Ureter (tissue), 1 donor: ENCODE results near the gene CBX2. TPM values are rescaled to one million over a fixed set of nuclear protein-coding genes. Genes with fewer than 3 reads are reported as not detected.
"Not testable (repeated sequence)": the region's sequence is repeated elsewhere in the genome, so short reads cannot be mapped to it uniquely, and the experiment has no call there.

Experiments
- DNase-seq: peaks from one replicate; pipeline ENCODE4 v3.0.0-alpha.2; 2020; ENCODE audit warnings: low spot score
- total RNA-seq: library from RNA; stranded (reverse); gene quantifications from one replicate; pipeline ENCODE4 v1.2.4, GENCODE V29; 2023
- donor health status: DM: yes; HTN: yes; CAD: no.

The CBX2 gene
- total RNA-seq, 1 donor from 2014 or later = 3.8 TPM

DNA sequence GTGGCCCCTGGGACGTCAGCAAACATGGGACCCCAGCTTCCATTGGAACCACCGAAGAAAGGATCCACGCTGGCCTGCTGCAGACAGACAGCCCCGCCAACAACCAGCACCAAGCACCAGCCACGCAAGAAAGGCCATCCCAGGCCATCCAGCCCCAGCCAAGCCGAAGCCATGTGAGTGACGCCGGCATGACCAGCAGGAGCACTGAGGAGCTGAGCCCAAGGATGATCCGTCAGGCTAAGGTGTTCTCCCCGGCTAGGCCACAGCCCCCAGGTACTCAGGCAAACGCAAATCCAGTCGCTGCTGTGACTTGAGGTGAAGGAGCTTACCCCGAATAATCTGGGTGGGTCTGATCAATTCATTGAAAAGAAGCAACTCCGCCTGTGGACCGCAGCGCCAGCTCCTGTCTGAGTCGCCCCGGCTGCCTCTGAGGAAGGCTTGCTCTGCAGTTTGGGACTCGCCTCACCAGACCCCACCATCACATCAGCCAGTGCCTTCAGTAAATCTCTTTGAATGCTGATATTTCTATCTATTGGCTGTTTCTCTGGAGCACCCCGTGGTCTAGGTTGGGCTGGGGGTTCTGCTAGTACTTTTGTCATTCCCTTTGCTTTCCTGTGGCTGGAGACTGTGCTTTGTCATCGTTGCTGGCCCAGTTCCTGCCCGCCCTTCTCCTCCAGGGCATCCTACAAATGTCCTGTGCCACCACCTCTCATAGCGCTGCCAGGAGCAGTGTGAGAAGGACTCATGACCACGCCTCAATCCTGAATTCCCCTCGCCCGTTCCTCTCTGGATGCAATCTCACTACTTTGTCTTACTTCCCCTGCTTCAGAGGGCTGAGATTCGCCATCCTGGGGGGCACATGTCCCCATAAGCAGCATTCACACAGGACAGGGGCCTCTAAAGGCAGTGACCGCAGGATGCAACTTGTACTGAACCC lies 8.1 kb upstream of the CBX2 start:
- DNase-seq = no peak

DNA sequence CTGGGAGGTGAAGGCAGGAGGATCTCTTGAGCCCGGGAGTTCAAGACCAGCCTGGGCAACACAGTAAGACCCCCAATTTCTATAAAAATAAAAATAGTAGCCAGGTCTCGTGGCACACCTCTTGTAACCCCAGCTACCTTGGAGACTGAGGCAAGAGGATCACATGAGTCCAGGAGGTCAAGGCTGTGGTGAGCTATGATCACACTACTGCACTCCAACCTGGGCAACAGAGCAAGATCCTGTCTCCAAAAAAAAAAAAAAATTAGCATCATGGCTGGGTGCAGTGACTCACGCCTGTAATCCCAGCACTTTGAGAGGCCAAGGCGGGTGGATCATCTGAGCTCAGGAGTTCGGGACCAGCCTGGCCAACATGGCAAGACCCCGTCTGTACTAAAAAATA lies 6.7 kb upstream of the CBX2 start:
- DNase-seq = no peak

DNA sequence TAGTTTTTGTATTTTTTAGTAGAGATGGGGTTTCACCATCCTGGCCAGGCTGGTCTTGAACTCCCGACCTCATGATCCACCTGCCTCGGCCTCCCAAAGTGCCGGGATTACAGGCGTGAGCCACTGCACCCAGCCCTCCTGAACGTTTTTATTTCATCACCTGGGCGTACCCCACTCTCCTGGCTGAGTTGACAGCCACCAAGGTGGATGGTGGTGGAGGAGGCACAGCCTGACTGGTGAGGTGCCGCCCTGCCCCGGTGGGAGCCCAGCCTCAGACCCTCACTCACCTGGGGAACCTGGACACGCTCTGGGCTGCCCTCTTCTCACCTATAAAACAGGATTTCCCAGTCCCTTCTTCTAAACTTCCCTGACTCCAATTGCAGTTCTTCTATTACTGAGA lies 5.2 kb upstream of the CBX2 start:
- not testable (repeated sequence) for DNase-seq

DNA sequence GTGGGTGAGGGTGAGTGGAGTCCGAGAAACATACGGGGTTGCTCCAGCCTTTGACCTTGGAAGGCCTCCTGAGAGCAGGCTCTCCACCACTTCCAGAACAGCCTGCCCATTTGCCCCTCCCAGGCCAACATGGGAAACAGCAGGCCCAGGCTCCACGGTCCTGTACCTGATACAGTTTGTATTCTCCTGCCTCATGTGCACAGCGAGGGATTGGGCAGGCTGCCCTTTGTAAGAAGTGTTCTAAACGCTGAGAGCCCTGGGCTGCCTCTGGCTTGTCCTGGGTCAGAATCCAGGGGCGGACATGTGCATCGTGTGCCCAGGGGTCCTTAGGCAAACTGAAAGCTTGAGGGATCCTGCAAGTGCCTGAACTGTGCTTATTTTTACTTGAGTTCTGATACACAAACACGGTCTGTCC lies 3.4 kb upstream of the CBX2 start:
- no peak for DNase-seq

DNA sequence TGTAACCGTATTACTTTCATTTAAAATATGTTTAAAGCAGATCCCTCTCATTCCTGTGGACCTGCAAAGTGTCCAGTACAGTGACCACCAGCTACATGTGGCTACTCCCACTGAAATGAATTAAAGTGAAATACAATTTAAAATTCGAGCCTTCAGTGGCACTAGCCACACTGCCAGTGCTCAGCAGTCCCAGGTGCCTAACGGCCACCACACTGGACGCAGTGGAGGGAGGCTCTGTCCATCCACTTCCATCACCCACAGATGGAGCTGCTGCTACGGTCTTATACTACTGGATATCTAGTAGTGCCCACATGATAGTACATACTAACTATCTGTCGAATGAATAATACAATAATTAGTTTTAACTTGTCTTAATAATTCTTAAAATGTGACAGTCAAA lies 2.3 kb upstream of the CBX2 start:
- DNase-seq = no peak

DNA sequence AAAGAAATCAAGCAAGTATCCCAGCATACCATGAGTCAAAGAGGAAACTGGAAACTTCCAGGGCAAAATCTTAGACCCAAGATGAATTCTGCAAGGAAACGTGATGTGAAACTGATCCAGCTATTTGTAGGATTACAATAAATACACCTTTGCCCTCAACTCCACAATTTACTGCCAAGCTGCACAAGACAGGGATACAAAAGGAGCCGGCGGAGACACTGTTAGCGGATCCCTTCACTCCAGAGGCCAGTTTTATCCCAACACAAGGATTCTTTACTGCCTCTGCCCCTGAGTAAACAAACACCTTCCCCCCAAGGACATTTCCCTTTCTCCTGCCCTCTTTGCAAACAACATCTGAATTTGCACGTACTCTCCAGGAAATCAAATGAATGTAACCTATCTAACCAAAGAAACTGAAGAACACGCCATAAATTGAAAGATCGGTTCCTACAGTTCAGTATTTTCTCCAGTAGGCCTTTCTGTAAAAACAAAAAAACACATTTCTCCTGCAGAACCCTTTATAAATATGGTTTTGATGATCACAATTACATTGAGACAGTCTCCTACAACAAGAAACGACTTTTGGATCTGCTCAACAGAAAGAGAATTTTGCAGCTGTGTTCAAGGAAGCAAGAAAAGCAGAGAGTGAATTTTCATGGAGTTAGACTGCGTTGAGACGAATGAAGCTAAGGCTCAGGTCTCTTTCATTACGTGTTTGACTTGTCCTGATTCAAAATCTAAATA lies 1.4 kb upstream of the CBX2 start:
- DNase-seq = no peak

DNA sequence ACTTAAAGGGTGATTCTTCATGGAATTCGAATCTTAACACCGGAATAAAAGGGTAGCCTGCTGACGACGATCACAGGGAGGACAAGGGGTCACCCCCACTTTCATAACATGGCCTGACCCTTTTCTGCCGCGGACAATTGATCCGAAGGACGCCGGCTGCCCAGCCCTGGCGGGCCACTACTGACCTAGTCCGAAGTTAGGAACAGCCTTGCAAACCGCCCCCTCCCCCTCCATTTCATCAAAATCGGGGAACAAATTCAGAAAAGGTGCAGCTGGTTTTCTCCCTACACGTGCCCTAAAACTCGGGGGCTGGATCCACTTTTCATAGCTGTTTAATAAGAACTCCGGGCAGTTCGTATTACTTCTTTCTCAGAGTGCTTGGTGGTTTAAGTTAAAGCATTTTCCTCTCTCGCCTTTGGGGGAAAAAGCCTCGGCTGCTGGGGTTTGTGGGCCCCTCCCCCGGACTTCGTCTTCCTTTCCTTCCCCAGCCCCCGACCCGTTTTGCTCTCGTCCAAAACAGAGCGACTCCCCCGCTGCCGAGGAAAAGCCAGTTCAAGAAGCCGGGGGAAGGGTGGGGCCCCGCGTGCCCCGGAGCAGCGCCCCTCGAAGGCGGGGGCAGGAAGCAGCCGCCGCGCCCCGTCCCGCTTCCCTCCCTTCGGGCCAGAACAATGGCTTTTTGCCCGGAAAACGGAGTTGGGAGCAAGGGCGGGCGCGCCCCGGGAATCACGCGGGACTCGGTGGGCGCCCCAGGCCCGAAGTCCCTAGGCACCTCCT lies 641 bp upstream of the CBX2 start:
- DNase-seq = no peak

DNA sequence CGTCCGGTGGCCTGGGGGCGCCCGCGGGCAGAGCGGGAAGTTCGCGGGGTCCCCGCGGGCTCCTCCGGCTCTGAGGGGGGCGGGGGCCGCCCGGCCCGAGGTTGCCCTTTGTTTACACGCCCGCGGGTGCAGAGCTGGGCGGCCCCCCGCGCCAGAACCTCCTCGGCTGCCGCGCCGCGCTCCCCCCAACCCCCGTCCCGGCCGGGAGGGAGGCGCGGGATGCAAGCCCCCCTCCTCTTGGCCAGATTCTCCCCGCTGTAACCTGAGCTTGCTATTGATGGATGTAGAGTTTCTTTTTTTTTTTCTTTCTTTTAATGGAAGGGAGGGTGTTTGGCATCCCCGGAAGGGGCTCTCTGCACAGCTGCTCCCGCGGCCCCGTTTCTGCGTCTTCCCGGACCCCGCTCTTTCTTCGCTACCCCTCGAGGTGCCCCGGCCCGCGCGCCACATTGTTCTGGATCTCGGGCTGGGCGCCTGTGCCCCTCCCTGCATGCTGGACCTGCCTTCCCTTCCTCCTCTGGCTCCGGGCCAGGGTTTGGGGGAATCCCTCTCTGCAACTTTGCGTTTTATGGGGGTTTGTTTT lies 646 bp downstream of the CBX2 start:
- no peak for DNase-seq

DNA sequence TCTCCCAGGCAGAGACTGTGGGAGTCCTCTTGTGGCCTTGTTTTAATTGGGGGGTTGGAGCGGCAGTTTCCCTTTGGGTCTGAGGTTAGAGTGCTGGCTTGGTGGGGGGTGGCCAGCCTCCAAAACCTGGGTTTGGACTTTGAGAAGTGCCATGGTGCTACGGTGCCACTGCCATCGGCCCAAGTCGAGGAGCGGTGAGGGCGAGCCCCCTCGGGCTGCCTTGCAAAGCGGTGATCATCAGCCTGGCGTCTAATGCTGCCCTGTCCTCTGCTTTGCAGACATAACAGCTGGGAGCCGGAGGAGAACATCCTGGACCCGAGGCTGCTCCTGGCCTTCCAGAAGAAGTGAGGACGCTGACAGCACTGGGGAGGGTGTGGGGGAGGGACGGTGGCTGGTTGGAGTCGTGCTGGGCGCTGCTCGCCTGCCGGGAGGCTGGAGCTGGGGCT lies 1.2 kb downstream of the CBX2 start:
- no peak for DNase-seq

DNA sequence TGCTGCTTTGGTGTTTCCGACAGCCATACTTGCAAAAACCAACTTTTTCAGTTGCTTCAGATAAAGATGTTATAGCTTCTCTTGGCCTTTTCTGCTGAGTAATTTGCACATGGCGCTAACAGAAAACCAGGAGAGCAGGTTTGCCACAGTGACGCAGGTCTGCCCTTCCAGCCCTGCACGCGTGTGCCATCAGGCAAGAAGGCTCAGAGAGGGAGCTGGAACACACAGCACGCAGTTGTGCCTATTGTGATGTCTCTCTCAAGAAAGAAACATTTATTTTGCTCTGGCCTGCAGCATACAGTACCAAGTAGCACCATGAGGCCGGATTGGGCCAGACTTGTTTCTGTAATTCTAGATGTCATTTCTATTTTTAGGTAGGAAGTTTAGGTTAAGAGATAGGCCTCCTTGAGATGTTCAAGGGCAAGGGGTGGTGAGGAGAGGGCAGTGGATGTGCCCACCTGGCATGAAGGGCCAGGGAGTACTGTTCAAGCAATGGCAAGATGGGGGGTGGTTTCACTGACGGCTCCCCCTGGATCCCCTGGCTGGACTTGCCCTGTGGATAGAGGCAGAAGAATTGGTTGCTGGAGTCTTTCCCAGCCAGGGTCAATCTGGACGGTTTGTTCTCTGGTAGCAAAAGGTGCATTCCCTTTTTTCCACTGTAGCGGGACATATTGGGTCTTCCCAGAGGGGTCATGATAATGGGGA lies 1.9 kb downstream of the CBX2 start:
- no peak for DNase-seq

DNA sequence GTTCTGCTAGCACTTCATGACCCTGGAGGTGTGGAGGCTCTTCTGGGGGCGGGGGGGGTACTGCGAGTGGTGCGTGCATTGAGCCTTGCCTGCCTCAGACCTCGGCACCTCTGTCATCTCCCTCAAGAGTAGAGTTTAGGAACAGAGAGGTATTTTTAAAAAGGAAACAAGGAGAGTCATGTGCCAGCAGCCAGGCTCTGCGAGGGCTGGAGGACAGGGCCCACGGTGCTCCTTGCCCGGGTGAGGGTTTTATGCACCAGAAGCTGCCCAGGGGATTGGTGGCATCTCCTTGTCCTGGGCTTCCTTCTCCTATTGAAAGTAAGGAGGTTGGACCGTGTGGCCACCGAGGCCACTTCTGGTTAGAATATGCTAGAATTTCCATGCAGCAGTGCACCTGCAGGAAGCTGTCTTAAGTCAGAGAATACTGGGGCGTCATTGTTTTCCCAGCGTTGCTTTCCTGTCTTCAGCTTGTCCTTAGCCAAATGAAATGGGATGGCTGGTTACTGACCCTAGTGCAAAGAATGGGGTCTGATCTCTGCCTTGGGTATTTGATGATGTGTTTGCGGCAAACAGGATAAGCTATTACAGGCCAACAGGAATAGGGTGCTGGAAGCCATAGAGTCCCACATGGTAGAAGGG lies 3.2 kb downstream of the CBX2 start:
- DNase-seq = no peak

DNA sequence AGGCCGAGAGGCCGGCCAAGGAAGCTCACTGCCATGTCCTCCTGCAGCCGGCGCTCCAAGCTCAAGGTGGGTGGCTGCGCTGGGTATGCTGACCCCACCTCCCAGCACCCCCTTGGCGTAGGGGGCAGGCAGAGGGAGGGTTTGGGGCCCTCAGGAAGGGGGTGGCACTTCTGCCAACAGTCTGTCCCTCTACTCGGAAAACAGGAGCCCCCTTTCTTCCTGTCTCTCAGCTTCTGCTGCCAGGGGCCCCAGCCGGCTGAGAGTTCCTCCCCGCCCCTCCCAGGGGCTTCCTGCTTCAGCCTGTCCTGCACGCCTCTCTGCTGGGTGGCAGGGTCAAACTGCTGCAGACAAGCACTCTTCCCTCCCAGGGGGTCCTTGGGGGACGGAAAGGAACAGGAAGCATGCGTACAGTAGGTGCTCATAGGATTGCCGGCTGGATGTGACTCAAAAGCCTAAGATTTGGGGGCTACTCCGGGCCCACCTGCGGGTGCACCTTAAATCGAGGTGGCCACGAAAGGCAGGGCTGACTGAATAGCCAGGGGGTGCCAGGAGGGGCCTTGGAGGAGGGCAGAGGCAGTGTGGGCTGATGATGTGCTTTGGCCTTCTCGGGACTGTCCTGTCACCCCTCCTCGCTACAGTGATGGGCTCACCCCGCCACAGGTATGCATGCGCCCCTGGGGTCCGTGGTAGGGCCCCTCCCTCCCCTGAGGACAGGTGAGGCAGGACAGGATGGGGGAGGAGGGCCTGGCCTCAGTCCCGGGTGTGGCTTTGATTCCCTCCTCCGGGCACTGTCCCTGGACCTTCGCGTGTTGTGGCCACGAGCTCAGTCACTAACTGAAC lies 4.0 kb downstream of the CBX2 start:
- no peak for DNase-seq

DNA sequence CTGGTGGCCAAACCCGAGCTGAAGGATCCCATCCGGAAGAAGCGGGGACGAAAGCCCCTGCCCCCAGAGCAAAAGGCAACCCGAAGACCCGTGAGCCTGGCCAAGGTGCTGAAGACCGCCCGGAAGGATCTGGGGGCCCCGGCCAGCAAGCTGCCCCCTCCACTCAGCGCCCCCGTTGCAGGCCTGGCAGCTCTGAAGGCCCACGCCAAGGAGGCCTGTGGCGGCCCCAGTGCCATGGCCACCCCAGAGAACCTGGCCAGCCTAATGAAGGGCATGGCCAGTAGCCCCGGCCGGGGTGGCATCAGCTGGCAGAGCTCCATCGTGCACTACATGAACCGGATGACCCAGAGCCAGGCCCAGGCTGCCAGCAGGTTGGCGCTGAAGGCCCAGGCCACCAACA lies 5.9 kb downstream of the CBX2 start:
- no peak for DNase-seq

DNA sequence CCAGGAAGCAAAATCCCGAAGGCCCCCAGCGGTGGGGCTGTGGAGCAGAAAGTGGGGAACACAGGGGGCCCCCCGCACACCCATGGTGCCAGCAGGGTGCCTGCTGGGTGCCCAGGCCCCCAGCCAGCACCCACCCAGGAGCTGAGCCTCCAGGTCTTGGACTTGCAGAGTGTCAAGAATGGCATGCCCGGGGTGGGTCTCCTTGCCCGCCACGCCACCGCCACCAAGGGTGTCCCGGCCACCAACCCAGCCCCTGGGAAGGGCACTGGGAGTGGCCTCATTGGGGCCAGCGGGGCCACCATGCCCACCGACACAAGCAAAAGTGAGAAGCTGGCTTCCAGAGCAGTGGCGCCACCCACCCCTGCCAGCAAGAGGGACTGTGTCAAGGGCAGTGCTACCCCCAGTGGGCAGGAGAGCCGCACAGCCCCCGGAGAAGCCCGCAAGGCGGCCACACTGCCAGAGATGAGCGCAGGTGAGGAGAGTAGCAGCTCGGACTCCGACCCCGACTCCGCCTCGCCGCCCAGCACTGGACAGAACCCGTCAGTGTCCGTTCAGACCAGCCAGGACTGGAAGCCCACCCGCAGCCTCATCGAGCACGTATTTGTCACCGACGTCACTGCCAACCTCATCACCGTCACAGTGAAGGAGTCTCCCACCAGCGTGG lies 6.5 kb downstream of the CBX2 start:
- no peak for DNase-seq

DNA sequence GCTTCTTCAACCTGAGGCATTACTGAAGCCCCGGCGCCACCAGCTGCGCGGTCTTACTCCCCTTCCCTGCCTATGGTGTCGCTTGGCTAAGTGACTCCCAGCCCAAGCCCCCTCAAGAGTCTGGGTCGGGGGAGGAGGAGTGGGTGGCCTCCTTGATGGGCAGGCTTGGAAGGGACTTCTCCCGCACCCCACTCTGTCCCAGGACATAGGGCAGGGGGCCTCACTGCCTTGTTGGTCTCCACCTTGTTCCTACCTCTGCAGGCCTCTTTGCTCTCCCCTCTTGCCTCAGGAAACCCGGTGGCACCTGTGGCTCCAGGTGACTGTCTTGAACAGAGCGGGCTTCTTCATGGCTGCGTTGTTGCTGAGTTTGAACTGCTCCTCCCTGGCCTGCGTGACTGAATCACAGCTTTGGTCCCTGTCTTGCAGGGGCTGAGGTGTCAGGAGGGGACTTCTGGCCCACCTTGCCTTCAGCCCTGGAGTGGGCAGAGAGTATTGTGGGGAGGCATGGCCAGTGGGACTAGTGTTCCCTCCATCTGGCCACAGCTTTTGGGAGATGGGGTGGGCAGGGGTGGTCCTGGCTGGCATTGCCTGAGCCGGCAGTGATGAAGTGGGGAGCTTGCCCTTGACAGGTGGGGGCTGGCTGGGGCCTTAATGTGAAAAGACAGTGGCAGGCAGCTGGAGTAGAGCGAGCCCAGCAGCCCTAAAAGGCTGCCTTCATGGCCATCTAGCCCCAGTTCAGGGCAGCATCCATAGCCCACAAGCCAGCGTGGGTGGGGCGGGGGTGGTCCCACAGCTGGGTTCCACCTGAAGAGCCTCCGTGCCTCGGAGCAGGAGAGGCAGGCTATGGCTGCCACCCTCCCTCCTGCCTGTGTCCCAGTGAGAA lies 7.3 kb downstream of the CBX2 start:
- DNase-seq = no peak

DNA sequence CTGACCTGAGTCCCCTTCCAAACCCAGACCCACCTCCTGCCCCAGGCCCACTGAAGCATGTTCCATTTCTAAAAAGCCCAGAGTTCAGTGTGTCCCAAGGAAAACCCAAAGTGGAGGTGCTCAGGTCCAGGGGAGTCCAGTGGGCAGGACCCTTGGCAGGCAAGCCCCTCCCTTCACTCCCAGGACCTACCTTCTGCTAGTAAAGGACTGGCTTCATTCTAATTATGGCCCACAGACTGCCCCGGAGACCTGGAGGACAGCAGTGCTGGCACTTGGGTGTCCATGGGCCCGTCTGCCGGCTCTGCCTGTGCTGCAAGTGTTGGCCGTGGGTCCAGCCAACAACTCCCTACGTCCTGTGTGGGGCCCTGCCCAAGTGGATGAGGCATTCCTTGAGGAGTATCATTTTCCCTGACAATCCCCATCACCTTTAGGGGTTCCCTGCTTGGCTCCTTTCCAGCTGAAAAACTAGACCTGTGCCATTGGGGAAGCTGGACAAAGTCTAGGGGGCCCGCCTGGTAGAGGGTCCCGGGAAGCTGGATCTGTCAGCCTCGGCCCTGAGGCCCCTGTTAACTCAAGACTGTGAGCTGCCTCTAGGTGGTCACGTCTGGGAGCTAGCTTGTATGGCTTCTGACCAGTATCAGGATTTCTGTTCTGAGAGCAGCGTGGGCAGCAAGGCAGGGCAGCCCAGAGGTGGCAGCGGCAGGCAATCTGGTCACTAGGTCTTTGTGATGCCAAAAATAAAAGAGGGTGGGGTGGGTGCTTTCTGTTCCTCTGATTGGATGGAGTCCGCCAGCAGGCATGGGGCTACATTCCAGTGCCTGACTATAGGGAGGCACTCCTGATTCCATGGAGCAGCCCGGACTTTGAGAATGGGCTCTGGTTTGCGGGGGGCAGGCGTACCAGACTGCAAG lies 8.2 kb downstream of the CBX2 start:
- DNase-seq = no peak
